Inferior parietal cortex (tissue), 1 donor: ENCODE measurements around the gene KCTD8.

Experiments used
- DNase-seq: peaks from one replicate; pipeline ENCODE4 v3.0.0-alpha.2; 2016; ENCODE audit errors: extremely low spot score

KCTD8 gene

DNA sequence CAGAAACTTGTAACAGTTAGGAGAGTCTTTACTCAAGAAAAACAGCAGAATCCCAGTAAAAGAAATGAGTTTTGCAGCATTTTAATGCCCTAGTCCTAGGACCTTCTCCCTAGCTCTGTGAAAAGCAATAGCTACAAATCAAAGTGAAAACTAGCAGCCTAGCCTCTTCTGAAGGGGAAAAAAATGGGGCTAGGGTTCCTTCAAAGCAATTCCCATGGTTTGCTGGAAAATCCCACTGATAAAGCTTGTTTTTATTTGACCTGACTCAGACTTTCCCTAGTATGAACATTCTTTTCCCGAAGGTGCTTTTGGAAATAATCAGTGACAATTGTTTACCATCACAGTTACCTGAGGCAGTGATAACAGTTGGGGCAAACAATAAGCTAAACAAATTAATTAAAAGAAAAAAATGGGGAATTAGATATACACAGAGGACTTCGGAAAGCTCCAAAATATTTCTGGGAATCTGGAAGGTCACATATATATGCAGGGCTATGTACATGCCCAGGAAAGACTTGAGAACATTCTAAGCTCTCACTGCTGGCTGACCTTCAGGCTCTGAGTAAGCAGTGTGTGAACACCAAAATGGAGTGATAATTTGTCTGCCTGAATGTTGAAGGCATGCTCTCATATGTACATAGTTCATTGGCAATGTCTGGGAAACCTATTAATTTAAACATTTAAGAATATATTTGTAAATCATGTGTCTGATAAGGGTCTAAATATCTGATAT lies 285.9 kb downstream of the KCTD8 start:
- no peak for DNase-seq

DNA sequence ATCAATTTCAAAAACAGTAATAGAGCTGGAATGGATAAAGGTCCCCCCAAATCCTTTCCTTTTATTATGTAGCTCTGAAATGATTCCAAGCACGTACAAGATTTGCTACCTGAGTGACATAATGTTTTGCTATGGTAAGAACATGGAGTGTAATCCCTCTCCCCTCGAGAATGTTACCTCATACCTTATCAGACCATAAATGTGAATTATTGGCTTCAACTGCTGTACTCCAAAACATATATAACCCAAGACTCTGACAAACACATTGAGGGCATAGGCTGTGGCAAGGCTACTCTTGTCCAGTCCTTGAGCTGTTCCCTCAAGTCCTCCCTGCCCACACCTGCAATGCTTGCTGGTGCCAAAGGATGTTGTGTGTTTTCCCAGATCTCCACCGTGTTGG lies 286.9 kb downstream of the KCTD8 start:
- no peak for DNase-seq

- DNase-seq = no peak
Observed at GRCh38 chr4:44160776-44161367, 287.7 kb downstream of the KCTD8 start.

- DNase-seq = no peak
Observed at GRCh38 chr4:44159991-44160390, 288.6 kb downstream of the KCTD8 start.

DNA sequence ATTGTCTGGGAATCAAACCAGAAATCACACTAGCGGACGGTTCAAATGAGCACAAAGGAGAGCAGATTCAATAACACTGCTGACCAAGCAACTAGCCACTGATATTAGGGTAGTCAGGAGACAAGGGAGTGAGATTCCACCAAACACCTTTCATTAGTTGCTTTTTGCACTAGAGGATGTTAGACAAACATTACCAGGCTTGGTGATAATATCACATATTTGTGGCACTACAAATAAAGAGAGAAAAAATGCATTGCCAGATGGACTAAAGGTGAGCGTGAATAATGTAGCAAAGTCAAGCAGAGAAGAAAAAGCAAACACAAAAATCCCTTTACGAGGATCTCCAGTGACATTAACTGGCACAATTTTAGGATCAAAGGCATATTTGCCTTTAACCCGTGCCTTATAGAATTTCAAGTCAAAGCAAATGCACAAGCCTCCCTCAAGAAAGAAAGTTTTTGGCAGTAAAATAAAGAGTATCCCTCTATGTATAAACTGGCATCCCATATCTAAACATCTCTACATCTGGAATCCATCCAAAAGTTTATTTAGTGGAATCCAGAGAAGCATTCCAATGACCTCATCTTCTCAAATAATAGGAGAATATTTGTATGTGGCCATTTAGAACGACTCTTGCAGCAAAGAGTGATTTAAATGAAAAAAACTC lies 290.9 kb downstream of the KCTD8 start:
- DNase-seq = no peak

DNA sequence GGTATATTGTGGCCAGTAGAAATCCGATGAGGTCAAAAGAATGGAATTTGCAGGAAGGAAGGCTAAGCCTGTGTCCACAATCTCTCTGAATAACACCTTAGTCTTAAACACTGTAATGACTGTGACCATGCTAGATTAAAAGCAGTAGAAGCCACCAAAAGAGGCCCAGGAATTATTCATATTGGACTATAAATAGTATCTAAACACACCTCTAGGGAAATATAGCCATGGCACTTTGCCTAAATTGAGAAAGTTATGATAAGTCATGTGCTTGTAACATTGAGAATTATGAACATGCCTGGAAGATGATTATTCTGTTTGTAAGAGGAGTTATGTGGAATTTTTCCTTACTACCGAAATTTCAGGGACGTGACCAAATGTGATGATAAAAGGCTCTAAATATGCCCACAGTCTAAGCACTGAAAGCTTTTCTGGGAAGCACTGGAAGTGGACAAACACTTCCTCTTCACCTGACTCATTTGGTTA lies 298.5 kb downstream of the KCTD8 start:
- no peak for DNase-seq

DNA sequence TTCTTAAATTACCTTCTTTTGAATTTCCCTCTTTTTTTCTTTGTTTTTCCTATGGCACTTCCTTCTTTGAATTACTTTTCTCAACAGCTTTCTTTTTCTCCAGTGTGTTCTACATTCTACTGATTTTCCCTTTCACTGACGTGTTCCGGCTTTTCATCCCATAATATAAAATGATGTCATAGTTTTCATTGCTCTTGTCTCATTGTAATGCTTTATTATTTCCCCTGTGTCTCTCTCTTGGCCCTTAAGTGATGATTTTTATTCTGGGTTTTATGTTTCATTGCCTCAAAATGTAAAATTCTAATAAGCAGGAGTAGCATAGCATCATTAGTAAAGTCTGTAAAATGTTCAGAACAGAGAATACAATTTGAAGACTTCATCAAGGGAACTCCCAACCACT lies 299.3 kb downstream of the KCTD8 start:
- DNase-seq = no peak

- peak; percentile 36 for DNase-seq
Observed at GRCh38 chr4:44147571-44148075, 301.0 kb downstream of the KCTD8 start.

GRCh38 chr4:44146516-44146915 lies 302.1 kb downstream of the KCTD8 start:
- no peak for DNase-seq

GRCh38 chr4:44145868-44146267 lies 302.7 kb downstream of the KCTD8 start:
- peak; percentile 44 for DNase-seq

DNA sequence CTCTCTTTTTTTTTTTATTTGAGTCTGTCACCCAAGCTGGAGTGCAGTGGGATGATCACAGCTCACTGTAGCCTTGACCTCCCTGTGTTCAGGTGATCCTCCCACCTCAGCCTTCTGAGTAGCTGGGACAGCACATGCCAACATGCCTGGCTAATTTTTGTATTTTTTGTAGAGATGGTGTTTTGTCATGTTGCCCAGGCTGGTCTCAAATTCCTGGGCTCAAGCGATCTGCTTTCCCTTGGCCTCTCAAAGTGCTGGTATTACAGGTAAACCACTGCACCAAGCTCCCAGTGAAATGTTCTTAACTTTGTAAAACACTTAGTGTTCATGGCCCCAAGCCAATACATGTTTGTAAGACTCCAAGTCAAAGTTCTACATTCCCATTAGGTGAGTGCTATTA lies 316.1 kb downstream of the KCTD8 start:
- no peak for DNase-seq
